Loucy (cell line): ENCODE measurements around the gene CARD19.

ENCODE experiments used
- EZH2phosphoT487 ChIP-seq: fragments of 200-600 bp; IDR thresholded peaks from 2 replicates; pipeline ENCODE4 v1.6.1; 2018; ENCODE audit warnings: antibody characterized with exemption, mild to moderate bottlenecking, moderate library complexity, borderline replicate concordance
- TF ChIP-seq, protein P1 (sequence below): fragments of 200-600 bp; sonication (generic); conservative IDR thresholded peaks from 2 replicates; pipeline ENCODE4 v1.5.1; 2014; ENCODE audit warnings: mild to moderate bottlenecking, antibody characterized with exemption, low read length

DNA sequence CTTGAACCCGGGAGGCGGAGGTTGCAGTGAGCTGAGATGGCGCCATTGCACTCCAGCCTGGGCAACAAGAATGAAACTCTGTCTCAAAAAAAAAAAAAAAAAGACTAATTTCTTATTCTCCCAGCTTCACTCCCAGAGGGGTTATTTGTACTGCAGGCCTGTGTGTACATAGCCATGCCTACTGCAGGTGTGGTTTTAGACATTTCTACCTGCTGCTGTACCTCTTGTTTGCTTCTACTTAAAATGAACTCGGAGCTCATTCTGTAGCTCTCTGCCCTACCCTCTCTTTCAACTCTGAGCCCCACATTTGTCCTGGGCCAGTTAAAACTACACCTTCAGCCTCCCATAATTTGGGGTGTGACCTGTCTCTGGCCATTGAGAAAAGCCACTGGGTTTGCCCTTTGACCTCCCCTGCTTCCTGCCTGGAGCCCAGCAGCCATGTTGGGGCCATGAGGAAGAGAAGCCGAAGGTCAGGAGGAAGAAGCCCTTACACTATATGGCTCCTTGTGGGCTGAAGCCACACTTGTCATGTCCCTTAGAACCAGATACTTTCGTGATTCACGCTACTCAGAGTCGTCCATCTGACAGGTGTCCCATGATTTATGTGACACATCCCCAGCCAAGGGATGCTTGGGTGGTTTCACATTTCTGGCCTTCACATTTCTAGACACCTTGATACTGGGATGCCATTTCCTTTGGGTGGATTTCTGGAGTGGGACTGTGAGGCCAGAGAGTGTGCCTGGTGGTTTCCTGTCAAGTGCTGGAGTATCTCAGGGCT is 9.4 kb upstream of the CARD19 start:
- TF ChIP-seq, protein P1, sequence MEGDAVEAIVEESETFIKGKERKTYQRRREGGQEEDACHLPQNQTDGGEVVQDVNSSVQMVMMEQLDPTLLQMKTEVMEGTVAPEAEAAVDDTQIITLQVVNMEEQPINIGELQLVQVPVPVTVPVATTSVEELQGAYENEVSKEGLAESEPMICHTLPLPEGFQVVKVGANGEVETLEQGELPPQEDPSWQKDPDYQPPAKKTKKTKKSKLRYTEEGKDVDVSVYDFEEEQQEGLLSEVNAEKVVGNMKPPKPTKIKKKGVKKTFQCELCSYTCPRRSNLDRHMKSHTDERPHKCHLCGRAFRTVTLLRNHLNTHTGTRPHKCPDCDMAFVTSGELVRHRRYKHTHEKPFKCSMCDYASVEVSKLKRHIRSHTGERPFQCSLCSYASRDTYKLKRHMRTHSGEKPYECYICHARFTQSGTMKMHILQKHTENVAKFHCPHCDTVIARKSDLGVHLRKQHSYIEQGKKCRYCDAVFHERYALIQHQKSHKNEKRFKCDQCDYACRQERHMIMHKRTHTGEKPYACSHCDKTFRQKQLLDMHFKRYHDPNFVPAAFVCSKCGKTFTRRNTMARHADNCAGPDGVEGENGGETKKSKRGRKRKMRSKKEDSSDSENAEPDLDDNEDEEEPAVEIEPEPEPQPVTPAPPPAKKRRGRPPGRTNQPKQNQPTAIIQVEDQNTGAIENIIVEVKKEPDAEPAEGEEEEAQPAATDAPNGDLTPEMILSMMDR: no peak
- TF ChIP-seq EZH2phosphoT487: no peak
